Fibroblast of gingiva (primary cell): ENCODE measurements around the gene TAS1R2.

ENCODE experiments used
- DNase-seq: peaks from one replicate; pipeline ENCODE4 v3.0.0-alpha.2; 2011; ENCODE audit warnings: low read depth

The TAS1R2 gene

GRCh38 chr1:18819986-18820790 is 39.3 kb downstream of the TAS1R2 start:
- no peak for DNase-seq

DNA sequence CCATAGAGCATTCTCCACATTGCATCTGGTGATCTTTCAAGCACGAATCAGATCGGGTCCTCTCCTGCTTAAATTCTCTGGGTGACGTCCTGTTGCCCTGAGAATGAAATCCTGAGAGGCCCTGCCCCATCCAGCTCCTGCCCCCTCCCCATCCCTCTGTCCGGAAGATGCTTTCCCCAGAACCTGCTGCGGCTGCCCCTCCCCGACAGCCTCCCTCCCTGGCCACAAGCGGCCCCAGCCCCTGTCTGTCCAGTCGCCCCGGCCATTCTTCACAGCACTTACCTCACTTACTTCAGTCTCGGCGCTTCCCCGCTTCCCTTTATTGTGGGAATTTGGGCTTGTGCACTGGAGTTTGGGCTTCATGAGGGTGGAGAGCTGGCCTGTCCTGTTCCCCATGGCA is 40.3 kb downstream of the TAS1R2 start:
- no peak for DNase-seq

GRCh38 chr1:18817795-18818435 is 41.5 kb downstream of the TAS1R2 start:
- no peak for DNase-seq

- no peak for DNase-seq
Measured at GRCh38 chr1:18817316-18817715, 42.1 kb downstream of the TAS1R2 start.

DNA sequence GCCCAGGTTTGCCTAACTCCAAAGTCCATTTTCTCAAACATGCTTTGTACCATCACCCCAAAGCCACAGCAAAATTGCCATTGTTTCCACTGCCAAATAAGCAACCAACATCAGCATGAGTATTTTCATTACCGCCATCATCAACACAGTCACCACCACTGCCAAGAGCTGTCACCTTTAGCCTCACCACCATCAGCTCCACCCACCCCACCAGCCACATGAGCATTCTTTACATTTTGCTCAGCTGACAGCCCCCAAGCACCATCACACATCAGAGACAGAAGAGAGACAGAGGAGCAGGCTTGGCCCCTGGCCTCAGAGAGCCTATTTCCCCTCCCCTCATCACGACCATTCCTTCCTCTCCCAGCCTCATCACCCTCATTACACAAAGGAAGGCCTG is 42.7 kb downstream of the TAS1R2 start:
- DNase-seq, result no peak

DNA sequence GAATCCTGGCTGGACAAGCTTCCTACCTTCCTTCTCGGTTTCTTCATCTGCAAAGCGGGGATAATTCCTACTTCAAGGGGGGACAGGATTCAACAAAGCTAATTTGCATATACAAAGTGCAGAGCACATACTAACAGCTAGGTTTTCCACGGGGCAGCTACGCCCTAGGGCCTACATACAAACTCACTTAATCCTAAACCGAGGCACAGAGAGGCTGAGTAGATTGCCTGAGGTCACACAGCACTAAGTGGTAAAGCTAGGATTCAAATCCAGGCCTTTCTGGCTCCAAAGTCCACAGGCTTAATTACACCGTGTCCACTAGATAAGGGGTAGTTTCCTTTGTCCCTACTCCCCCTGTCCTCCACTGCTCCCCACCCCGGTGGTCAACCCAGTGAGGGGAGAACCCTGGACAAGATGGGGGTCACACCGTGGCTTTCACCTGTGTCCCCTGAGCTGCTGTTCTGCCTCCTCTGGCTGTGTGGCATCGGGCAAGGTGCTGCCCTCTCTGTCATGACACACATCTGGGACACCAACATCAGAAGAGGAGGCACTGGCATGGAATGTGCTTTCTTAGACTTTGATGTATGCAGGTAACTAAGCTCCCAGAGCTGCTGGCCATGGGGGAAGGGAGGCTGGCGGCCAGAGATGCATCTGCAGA is 44.5 kb downstream of the TAS1R2 start:
- no peak for DNase-seq

DNA sequence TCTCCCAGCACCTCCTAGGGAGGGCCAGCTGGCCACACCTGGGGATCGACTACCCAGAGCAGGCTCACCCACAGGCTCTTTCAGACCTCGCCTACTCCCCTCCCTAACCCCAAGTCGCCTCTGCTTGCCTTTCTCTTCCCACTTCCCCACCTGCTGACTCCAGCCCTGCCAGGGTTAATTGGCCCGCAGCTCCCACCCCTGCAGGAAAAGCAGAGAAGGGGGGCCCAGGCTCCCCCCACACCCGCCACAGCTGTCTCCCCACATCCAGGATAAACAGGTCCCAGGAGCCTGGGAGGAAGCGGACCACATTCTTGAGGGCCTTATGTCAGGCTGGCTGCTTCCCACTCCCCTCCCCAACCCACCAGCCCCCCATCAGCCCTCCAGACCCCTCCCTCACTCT is 45.0 kb downstream of the TAS1R2 start:
- no peak for DNase-seq

DNA sequence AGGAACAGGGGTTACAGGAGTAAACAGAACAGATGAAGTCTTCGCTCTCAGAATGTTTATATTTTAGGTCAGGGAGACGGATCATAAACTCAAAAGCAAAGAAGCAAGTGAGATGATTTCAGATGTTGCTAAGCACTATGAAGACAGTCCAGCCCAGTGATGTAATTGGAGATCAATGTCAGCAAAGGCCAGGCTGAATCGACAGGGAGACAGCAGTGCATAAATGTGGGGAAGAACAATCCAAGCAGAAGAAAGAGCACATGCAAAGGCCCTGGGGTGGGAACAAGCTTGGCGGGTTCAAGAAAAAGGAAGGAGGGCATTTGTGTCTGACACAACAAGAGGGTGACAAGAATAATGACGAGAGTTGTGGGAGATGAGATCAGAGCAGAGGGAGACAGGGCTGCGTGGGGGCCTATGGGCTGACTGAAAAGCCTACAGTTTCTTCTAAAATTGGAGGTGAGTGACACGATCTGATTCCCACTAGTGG is 47.0 kb downstream of the TAS1R2 start:
- DNase-seq, result no peak

DNA sequence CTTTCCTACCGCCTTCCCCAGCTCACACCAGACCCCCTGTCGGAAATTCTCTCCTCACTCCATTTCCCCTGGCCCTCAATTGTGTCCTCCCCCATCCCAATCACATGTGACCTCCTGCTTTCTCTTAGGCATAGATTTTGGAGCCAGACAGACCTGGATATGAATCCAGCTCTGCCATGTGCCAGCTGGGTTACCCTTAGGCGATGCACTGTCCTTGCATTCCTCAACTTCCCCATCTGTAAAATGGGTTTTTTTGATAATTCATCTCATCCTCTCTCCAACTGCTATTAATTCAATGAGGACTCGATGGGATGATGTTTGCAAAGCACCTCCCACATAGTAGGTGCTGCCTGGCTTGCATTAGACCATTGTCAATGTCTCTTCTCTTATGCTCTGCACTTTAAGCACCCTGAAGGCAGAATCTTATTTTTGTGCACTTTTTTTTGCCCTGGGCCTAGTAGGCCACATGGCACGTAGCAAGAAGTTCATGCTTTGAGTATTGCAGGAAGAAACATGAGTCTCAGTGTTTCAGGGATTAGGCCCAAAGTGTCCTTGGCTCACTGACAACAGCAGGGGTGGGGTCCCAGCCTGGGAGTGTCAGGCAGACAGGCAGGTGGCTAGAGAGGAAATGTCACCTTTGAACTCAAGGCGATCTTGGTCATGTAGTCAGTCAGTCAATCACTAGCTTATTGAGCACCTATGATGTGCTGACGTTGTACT is 47.6 kb downstream of the TAS1R2 start:
- DNase-seq, result no peak

DNA sequence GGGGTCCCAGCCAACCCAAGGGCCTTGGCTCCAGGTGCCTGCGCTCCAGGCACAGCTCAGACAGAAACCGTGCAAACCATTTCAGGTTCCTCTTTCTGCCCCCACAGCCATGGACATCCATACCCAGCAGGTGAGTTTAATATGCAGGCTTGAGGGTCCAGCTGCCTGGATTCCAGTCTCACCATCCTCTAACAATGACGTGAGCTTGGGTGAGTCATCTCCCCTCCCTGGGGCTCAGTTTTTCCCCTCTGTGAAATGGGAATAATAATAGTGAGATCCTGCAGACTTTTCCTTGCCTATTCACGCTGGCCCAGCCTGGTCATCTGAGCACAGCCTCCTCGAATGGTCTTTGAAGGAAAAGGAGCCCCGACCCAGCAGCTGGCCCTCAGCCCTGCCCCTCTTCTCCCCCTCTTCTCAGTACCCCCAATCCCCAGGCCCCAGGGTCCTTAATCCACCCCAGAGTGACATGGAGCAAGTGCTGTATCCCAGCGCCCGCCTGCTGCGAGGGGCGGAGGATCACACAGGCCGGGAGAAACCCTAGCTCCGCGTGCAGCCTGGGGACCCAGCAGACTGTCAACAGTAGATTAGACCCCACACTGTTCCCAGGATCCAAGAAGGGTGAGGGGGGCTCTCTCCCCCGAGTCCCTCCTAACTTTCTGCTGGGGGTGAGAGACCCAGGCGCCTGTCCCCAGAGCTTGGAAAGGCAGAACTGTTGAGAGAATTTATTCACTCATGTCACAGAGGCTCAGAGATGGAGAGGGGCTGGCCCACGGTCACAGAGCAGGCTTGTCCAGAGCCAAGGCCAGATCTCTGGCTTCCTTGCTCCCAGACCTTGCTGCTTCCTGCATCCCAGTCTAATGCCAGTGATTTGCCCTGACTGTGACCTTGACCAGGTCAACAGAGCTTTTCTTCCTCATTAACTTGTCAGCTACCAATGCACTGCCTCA is 49.2 kb downstream of the TAS1R2 start:
- DNase-seq, result no peak

- DNase-seq, result no peak
Measured at GRCh38 chr1:18808550-18808949, 50.9 kb downstream of the TAS1R2 start.

DNA sequence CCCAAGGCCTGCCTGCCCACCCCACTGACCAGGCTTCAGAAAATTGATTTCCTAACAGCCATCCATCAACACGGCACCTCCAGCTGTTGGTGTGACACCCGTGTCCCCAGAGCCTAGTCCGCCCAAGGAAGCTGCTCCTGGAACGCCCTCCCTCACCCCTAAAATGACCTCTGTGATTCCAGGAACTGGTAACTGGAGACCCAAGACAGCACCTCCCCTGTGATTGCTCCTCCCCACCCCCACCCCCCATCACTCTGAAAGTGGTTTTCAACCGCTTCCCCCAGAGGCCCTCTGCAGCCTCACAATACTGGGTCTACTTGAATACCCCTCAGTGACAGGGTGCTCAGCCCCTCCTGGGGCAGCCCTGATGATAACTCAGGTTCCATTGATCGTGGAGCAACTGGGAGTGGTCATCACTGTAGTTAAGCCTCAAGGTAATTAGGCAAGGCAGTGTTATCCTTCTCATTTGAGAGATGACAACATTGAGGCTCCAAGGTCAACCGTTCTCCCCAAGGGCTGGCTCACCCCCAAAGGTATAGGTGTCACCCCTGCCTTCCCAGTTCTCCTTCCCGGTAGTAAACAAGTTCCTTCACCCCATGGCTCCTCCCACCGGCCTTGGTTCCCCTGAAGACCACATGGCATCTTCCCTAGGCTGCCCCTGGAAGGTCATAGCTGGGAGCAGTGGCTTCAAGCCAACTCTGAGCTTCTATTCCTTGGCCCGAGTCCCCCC is 52.0 kb downstream of the TAS1R2 start:
- DNase-seq, result no peak

DNA sequence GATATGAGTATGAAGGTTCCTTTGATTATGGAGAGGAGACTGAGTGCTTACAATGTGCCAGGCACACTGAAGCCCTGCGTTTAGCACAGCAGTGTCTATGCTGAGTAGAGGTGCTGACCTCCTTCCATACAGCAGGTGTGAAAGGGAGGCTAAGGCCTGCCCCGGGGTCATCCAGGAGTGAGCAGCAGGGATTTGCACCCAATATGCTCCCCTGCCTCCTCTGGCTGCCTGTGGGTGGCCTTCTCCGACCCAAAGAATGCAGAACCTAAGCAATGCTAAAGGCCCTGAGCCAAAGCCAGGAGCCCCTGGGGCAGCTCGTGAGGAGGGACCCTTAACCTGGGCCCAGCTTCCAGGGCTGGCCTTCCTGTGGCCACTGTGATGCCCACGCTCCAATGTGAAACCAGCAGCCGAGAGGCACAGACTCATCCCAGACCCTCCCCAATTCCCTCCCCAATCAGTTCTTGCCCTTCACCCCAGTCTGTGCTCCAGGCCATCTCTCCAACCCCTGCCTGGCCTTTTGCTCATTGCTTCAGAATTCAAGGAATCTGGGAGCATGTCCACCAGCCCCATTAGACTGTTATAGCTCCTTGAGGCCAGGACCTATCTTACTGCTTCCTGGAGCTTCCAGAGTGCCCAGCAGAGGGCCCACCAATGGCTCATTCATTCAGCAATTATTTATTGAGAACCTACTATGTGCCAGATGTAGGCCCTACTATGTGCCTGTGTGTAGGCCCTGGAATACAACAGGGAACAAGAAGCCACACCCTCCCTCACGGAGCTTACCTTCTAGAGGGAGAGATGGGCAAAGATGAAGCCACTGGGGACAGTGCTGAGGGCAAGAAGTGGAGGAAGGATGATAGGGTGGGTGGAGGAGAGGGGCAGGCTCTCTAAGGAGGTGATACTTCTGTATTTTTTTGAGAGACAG is 53.3 kb downstream of the TAS1R2 start:
- no peak for DNase-seq

DNA sequence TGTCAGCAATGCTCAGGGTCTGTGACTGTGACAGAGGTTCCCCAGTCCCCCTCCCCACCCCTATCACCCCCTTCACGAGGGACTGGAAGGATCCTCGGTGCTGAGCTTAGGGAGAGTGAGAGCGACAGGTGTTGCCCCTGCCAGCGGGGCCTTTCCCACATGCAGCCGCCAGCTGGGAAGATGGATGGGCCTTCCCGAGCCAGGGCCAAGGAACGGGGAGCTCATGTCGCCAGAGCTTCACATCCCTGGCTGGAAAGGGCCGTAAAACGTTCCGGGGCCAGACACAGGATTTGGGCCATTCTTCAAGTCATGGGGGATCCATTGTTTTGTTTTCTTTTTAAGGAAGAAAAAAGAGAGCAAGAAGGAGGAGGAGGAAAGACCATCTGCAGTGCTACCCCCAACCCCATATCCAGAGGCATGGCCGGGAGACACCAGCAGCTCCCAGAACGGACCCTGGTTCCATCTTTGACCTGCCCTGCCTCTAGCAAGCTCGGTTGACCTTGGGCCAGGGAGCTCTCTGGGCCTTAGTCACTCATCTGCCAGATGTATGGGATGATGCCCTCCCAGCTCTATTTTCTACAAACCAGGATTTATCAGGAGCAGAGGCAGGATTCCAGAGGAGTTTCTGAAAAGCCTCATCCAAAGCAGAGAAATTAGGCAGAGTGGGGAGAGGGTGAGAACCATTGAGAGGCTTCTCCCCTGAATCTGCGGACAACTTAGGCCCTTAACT is 54.1 kb downstream of the TAS1R2 start:
- DNase-seq, result no peak

DNA sequence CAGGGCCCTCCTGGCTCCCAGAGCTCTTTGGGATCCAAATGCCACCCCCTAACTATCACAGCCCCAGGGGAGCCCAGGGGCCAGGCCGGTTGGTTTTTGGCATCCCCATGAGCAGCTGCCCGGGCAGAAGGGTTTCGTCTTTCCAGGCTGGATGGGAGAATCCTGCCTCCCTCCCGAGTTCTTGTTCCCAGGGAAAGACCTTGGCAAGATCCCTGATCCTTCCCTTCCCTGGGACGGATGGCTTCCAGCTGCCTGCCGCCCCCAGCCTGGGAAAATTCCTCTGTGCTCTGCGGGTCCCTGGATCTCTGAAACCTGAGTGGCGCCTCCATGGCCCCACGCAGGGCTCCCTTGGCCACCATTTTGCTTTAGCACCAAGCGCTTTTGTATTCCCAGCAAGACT is 55.6 kb downstream of the TAS1R2 start:
- no peak for DNase-seq

GRCh38 chr1:18803151-18803791 is 56.2 kb downstream of the TAS1R2 start:
- no peak for DNase-seq

DNA sequence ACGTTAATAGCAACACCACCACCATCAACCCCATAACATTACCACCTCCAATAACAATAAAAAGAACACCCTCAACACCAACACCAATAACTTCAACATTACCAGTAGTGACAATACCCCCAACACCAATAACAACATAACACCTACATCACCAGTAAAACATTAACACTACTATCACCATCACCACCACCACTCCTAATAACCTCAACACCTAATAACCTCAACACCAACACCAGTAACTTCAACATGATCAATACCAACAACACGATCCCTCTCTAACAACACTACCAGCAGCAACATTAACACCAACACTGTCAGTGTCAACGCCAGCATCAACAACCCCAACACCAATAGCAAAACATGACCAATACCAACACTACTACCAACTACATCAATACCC is 57.2 kb downstream of the TAS1R2 start:
- DNase-seq, result no peak

DNA sequence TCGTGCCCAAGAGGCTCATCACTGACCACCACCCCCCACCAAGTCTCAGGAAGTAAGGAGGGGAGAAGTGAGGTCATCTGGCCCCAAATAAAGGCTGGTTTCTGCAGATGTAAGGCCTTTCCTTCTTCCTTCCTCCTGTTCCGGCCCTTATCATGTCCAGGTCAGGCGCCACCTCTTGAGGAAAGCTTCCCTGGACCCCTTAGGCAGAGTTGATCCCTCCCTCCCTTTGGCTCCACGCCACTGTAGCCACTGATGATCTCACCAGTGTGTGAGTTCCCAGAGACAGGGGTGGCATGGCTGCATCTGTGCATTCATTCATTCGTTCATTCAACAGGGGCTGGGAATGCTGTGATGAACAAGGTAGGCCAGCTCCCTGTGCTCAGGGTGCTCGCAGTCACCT is 59.2 kb downstream of the TAS1R2 start:
- DNase-seq, result no peak
